ENCODE results near the gene ZNF644.
A peak's percentile ranks its signal among the peaks of the same experiment; 100 is the strongest.

Gene ZNF644

DNA sequence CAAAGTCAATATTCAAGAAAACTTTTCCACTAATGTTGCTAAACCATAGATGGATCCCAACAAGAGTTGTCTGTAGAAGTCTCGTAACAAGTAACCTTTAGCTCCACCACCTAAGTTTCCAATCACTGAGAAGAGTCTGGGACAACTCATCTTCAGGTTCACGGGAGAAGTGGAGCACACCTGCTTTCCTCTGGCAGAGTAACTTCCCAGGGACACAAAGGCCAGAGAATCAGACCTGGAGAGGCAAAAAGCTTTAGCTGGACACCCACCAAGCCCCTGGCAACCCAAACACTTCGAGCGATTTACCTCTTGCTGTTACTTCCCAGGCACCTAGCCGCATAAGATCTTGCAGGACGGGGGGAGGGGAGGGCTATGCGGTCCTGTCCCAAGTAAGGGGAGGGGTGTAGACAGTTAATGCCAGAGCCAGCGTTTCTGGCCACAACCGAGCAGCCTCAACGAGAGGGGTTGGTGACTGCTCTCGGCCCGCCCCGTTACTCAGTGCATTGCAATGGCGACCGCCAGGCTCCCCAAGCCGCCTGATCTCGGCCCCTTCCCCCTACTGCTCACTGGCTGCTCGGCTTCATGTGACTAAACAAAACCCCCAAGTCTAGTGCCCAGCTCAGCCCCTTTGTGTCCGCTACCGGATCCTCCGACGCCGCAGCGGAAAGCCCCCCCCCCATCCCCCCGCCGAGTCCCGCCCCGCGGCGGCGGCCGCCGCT, 709 bp downstream of the ZNF644 start:
- DNase-seq = peak; percentile 82

DNA sequence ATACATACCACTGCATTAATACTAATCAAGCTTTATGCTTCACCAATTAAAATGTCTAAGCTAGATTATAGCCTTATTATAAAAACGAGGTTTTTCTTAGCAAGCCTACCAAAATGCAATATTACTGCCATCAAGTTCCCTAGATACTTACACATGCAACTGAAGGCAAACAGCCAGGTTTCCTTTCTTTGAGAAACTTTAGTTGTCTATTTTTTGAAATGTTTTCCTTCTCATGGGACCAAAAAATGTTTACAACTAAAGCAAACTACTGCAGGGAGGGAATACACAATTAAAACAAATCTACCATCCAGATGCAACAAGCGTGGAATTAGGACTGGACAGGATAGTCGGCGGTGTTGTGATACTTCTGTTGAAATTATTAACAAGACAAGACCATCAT, 1.3 kb downstream of the ZNF644 start:
- DNase-seq = no peak

DNA sequence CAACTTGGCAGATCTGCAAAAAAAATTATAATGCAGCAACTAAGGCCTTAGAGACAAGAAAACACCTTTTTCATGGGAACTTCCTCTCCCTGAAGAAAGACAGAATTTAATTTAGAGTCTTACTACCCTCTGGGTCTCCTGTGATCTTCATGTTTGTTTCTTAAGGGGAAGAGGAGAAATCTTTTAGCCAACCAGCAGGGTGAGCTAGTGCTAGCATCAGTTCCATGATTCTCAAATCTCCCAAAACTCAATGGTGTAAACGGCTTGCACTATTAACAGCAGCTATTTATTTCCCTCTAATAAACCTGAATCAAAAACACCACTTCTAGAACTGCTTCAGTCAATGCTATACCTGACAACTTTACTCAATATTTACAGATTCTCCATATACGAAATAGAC, 3.8 kb downstream of the ZNF644 start:
- DNase-seq = no peak

DNA sequence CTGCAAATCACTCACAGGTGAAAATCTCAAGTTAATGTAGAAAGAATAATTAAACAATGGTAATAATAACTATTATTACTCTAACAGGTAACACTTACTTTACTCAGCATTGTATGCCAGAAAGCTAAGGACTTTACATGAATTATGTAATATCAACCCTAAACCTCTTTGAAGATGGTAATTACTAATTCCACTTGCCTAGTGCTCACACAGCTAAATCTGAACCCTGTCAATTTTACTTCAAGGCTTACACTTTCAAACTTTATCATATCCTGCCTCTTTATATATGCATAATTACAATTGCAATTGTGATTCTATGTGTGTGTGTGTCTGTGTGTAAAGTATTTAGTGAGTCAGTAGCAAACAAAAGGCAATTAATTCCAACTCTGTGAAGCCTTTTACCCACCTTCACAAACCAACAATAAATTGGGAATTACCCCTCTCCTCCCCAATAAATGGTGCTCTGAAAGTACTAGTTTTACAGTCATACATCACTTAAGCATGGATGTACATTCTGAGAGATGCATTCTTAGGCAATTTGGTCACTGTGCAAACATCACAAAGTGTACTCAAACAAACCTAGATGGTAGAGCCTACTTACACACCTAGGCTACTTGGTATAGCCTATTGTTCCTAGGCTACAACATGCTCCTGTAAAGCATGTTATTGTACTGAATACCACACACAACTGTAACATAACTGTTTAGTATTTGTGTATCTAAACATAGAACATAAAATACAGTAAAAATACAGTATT, 5.9 kb downstream of the ZNF644 start:
- peak; percentile 40 for DNase-seq

DNA sequence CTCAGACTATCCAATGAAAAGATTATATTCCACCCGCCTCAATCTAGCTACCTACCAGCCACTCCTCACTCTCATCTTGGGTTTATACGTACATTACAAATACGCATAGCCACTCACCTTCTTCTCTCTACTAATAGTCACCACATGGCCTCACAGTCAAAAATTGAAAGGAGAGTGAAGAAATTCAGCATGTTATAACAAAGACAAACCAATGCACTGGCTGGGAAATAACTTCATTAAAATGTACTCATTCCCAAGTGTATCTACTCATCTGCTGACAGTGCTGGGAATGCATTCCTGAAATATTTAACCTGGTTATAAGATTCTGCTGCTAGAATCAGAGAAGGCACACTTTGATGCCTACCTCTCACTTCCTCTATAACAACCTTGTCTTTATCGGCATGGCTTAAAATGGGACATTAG, 6.5 kb downstream of the ZNF644 start:
- no peak for DNase-seq

DNA sequence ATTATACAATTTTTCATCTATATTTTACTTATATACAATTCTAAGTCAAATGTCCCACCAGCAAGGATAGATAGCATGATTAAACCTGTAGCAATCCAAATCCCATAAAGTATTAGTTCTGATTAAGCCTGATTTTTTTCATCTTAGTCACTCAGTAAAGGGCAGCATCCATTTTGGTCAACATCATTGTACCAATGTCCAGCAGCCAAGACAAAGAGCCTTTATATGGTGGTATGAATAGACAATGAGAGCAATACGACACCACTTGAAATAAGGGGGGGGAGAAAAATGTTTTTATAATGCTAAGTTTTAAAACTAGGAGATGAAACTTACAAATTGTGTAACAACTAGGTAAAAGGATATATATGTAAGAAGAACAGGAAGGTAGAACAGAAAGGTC, 7.4 kb downstream of the ZNF644 start:
- DNase-seq = no peak

DNA sequence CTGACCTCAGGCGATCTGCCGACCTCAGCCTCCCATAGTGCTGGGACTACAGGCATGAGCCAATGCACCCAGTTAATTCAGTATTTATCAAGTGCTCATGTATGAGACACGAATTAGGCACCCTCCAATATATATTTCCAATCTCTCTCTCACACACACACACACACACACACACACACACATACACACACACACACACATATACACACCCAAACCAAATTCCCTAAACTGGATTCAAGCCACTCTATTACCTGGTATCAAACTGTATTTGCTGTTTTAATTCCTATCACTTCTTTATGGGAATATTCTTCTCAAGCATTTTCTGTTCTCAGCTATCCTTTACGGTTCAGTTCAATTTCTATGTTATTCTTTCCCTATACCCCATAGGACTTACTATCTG, 8.5 kb downstream of the ZNF644 start:
- no peak for DNase-seq

DNA sequence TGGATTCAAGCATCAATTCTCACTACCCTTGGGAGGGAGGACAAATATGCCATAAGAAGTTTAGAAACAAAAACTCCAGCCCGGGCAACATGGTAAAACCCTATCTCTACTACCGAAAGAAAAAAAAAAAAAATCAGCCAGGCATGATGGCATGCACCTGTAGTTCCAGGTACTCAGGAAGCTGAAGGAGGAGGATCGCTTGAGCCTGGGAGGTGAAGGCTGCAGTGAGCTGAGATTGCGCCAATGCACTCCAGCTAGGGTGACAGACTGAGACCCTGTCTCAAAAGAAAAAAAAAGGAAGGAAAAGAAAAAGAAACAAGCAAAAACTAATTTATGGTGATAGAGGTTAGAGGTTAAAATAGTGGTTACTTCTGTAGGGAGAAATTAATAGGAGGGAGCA, 9.6 kb downstream of the ZNF644 start:
- no peak for DNase-seq

DNA sequence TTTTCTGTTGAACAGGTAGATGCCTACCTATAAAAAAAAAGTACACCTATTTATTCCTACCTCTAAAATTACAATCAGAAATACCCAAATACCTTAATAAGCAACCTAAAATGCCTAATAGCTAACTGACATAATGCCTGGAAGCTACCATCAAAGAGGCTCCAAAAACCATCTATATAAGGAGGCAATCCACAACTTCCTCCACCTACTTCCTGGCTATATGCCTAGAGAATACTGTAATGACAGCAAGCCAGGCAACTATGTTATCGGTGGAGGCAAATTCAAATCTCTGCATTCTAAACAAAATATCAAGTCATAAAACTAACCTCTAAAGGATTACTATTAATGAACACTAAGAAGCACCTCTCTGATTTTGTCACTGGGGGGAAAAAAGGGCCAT, 10.1 kb downstream of the ZNF644 start:
- DNase-seq = peak; percentile 80

DNA sequence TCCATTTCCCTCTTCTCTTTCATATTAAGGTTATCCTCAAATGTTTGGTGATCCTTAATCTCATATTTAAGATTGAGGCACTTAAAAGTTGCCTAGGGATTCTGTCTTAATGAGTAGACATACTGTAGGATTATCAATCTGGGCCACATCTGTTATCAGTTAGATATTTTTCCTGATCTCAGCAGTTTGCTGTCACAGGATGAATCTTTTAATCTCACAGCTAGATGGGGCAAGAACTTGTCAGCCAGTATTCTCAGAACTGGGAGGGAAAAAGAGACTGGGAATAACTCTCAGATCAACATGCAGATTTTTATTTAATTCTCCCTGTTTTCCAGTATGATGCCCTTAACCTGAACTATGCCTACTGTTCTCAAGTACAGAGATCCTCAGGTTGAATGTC, 14.0 kb downstream of the ZNF644 start:
- DNase-seq = no peak

DNA sequence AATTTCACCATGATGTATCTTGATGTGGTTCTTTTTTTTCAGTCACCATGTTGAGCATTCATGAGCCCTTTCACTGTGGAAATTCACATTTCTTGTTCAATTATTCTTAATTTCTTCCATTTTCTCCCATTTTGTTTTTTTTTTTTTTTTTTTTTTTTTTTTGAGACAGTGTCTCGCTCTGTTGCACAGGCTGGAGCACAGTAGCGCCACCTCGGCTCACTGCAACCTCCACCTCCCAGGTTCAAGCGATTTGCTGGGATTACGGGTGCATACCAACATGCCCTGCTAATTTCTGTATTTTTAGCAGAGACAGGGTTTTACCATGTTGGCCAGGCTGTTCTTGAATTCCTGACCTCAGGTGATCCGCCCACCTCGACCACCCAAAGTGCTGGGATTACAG, 14.7 kb downstream of the ZNF644 start:
- DNase-seq = no peak

DNA sequence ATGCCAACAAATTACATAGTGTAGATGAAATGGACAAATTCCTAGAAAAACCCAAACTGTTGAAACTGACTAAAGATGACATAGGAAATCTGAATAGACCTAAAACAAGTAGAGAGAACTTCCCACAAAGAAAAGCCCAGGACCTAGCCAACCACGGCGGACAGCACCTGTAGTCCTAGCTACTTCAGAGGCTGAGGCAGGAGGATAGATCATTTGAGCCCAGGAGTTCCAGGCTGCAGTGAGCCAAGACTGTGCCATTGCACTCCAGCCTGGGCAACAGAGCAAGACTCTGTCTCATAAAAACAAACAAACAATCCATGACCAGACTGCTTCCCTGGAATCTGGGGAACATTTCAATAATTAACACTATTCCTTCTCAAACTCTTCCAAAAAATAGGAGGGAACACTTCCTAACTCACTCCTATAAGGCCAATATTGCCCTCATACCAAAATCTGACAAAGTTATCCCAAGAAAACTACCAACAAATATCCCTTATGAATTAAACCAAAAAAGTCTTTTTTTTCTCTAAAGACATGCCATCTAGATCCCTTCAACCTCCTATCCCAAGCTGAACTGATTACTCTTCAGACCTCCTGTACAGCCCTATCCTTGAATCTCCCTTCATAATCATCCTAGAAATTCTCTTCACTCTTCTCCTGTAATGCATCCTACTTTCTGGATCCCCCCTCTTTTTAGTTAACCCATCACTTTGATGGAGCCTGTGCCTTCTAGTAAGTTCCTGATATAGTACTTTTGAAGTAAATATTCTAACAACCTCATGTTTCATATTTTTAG, 15.5 kb downstream of the ZNF644 start:
- DNase-seq = no peak

DNA sequence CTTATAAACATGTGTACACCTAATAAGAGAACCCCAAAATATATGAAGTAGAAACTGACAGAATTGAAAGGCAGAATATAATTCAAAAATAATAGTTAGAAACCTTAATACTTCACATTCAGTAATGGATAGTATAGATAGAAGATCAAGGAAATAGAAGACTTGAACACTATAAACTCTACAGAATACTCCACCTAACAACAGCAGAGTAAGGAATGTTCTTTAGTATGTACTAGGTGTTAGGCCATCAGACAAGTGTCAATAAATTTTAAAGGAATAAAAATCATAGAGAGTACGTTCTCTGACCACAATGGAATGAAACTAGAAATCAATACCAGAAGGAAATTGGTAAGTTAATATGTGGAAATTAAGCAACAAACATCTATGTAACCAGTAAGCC, 16.6 kb downstream of the ZNF644 start:
- DNase-seq = no peak

DNA sequence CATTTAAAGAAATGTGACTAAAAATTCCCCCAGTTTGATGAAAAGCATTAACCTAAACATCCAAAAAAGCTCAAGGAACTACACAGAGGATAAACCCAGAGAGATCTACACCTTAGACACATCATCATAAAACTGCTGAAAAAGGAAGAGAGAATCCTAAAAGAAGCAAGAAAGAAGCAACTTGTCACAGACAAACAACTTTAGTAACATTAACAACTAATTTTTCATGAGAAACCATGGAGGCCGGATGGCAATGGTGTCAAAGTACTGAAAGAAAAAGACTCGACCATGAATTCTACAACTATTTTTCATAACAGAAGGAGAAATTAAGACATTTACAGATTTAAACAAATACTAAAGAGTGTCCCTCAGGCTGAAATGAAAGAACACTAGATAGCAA, 17.7 kb downstream of the ZNF644 start:
- DNase-seq = no peak

DNA sequence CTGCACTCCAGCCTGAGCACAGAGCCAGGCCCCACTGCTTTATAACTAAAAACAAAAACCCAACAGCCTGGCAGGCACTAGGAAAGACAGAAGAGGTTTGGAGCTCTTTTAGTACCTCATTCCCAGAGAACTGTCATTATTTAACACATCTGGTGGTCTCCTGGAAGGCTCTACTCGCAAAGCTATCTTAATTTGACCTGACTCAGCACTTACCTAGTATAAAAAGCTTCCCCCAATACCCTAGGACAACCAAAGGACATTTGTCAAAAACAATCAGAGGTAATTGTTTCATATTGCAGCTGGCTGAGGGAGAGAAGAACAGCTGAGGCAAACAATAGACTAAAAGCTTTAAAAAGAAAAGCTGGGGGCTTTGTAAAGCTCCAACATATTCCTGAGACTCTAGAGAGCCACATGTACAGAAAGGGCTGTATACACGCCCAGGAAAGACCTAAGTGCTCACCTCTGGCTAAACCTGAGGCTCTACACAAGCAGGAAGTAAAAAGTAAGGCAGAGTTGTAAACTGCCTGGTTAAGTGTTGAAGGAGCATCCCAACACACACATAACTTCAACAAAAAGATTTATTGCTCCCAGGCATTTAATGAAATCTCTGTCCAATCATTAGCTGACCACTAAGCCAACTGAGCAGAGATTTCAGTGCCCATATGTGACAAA, 25.0 kb downstream of the ZNF644 start:
- DNase-seq = no peak

DNA sequence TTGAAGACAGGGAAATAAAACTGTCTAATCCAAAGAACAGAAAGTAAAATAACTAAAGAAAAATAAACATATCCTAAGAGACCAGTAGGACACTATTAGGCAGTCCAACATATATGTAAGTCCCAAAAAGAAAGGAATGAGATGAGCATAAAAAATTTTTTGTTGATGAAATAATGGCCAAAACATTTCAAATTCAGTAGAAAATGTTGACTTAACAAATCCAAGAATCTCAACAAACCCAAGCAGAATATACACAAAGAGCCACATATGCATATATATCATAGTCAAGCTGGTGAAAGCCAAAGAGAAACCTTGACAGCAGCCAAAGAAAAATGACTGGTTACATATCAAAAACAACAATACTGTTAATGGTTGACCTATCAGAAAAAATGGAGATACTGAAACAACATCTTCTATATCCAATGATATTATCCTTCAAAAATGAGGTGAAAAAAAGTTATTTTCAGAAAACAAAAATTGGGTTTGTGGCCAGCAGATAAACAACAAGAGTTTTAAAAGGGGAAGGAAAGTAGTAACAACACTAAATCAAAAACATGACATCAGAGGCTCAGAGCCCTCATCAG, 26.4 kb downstream of the ZNF644 start:
- no peak for DNase-seq

DNA sequence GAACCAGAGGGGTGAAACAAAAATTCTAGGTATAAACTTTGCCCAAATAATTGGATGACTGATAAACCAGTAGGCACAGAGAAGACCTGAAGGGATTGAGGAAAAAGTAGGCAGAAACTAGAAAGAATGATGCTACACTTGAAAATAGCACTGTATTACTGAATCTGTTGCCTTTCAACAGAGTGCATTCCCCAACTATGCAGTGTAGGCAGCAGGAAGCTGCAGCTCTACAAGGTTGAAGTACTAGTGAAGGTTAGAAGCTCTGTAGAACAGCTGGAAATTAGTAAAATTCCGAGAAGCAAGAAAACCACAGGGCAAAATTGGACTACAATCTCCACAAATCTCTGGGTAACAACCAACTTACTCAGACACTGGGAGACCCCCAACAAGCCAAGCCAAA, 27.4 kb downstream of the ZNF644 start:
- no peak for DNase-seq

DNA sequence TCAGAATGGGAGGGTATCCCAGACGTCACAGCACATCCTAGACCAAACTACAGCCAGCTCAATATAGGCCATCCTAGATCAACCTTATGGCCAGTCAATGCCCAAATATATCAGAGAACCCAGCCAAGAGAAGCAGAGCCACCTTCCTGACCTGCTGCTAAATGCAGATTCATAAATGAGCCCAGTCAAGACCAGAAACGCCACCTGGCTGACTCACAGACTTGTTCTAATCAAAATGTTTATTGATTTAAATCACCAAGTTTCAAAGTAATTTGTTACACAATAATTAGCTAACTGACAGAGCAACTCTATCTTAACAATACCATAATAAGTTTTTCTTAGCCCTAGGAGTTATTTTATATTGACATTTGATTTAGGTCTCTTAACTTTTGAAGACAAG, 28.6 kb downstream of the ZNF644 start:
- DNase-seq = no peak

DNA sequence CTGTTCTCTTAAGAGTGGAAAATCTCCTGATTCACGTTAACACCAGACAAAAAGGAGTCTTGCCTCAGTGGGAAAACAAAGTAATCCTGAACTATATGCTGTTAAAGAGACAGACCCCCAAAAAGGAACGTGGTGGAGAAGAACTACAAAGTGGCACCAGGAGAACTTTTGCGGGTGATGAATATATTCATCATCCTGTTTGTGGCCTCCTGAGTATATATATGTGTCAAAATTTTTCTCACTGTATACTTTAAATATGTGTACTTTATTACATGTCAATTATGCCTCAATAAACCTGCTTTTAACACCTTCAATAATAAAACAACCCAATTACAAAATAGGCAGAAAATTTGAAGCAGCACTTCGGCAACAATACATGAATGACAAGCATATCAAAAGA, 31.1 kb downstream of the ZNF644 start:
- DNase-seq = no peak

DNA sequence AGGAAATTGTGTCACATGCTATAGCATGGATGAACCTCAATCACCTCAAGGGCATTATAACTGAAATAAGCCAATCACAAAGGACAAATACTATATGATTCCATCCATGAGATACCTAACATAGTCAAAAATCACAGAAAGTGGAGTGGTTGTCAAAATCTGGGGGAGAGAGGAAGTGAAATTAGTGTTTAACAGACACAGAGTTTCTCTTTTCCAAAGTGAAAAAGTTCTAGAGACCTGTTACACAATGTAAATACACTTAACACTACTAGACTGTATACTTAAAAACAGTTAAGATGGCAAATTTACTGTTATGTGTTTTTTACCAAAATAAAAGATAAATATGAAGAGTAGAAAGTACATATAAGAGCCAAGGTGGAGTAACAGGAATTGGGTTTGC, 31.8 kb downstream of the ZNF644 start:
- DNase-seq = no peak

DNA sequence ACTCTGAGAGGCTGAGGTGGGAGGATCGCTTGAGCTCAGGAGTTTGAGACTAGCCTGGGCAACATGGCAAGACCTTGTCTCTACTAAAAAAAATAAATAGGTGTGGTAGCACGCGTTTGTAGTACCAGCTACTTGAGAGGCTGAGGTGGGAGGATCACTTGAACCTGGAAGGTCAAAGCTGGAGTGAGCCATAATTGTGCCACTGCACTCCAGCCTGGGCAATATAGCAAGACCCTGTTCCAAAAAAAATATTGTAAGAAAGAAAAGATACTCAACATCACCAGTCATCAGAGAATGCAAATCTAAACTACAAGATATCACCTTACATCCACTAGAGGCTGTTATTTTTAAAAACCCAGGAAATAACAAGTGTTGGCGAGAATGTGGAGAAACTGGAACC, 32.5 kb downstream of the ZNF644 start:
- no peak for DNase-seq

DNA sequence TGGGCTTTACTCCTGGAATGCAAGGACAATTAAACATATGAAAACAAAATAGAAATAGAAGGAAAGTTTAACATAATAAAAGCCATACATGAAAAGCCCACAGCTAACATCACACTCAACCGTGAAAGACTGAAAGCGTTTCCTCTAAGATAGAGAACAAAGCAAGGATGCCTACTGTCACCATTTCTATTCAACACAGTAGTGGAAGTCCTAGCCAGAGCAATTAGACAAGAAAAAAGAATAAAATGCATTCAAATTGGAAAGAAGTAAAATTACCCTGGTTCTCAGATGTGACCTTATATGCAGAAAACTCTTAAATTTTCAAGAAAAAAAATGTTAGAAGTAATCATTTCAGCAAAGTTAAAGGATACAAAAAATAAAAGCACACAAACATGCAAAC, 34.0 kb downstream of the ZNF644 start:
- no peak for DNase-seq

DNA sequence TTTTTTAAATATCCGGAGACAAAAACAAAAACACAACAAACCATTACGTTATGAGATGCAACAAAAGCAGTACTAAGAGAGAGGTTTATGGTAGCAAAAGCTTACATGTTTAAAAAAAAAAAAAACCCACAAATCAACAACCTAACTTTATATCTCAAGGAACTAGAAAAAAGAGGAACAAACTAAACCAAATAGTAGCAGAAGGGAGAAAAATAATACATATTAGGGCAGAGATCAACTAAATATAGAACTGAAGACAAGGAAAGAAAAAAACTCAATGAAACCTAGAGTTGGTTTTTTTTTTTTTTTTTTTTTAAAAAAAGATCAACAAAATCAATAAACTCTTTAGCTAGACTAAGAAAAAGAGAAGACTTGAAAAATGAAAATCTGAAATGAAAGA, 34.9 kb downstream of the ZNF644 start:
- DNase-seq = no peak
